Peyer's patch (tissue), 4 donors: Measurements from ENCODE around the gene HSD17B14.

Experiments
- CTCF ChIP-seq, 6 experiments: fragments of 450-650 bp in 4 of 6; fragments of 200-600 bp in 2 of 6; sonication (generic) in 1 of 6; IDR thresholded peaks; one replicate each; pipeline ENCODE4 v1.5.1; 2017 to 2019; ENCODE audit warnings: antibody characterized with exemption in 6 of 6, mild to moderate bottlenecking in 3 of 6, moderate library complexity in 1 of 6
- POLR2A ChIP-seq, 2 donors: fragments of 450-650 bp; IDR thresholded peaks; one replicate each; pipeline ENCODE4 v1.5.1; 2017; ENCODE audit warnings: antibody characterized with exemption in 2 of 2, mild to moderate bottlenecking in 2 of 2, moderate library complexity in 2 of 2

- no peak for TF ChIP-seq CTCF (IDR thresholded peaks at IDR 0.05)
- no peak for TF ChIP-seq POLR2A (IDR thresholded peaks at IDR 0.05)
Measured at GRCh38 chr19:48830965-48831364, 5.3 kb downstream of the HSD17B14 start.
